OCI-LY1 (cell line): Measurements from ENCODE around the gene RAB6C.
"Not testable (repeated sequence)": the region's sequence is repeated elsewhere in the genome, so short reads cannot be mapped to it uniquely, and the experiment has no call there.

Source experiments
- H2AFZ ChIP-seq: fragments of 200-600 bp; sonication (generic), shearing (Covaris generic); 2 replicates; pipeline ENCODE4 v1.6.0; 2014; ENCODE audit warnings: antibody characterized with exemption, mild to moderate bottlenecking, low read length
- H3F3A ChIP-seq: fragments of 200-600 bp; sonication (generic), shearing (Covaris generic); 2 replicates; pipeline ENCODE4 v1.6.0; 2014; ENCODE audit warnings: mild to moderate bottlenecking, antibody characterized with exemption, low read length, moderate library complexity; ENCODE audit not compliant: insufficient read depth
- H3K27ac ChIP-seq: fragments of 200-600 bp; sonication (generic); 2 replicates; pipeline ENCODE4 v1.5.1; 2014; ENCODE audit warnings: low read length, mixed run types, mild to moderate bottlenecking, low read depth; ENCODE audit not compliant: poor library complexity, severe bottlenecking
- H3K27me3 ChIP-seq: fragments of 200-600 bp; sonication (generic); 2 replicates; pipeline ENCODE4 v1.6.0; 2014; ENCODE audit warnings: antibody characterized with exemption, mild to moderate bottlenecking, low read length, moderate library complexity; ENCODE audit not compliant: insufficient read depth
- H3K36me3 ChIP-seq: fragments of 200-600 bp; sonication (generic); 2 replicates; pipeline ENCODE4 v1.6.1; 2014; ENCODE audit warnings: mild to moderate bottlenecking, antibody characterized with exemption, low read length, moderate library complexity, mixed read lengths; ENCODE audit not compliant: insufficient read depth
- H3K4me1 ChIP-seq: fragments of 200-600 bp; sonication (generic); 2 replicates; pipeline ENCODE4 v1.5.1; 2014; ENCODE audit warnings: mild to moderate bottlenecking, low read length, moderate library complexity; ENCODE audit not compliant: insufficient read depth, severe bottlenecking
- H3K4me2 ChIP-seq: fragments of 200-600 bp; sonication (generic), shearing (Covaris generic); 2 replicates; pipeline ENCODE4 v1.6.1; 2014; ENCODE audit warnings: low read length
- H3K4me3 ChIP-seq: fragments of 200-600 bp; sonication (generic); 2 replicates; pipeline ENCODE4 v1.5.1; 2014; ENCODE audit warnings: low read length, low read depth, mild to moderate bottlenecking, mixed read lengths; ENCODE audit not compliant: poor library complexity, severe bottlenecking
- H3K79me2 ChIP-seq: fragments of 200-600 bp; shearing (Covaris generic); 2 replicates; pipeline ENCODE4 v1.6.1; 2016; ENCODE audit warnings: mixed run types, low read length, mixed read lengths; ENCODE audit not compliant: insufficient read depth
- H3K9ac ChIP-seq: fragments of 200-600 bp; sonication (generic), shearing (Covaris generic); 2 replicates; pipeline ENCODE4 v1.6.1; 2014; ENCODE audit warnings: mild to moderate bottlenecking, low read length, mixed read lengths
- H3K9me2 ChIP-seq: fragments of 200-600 bp; sonication (generic), shearing (Covaris generic); 2 replicates; pipeline ENCODE4 v1.6.1; 2014; ENCODE audit warnings: low read depth, mild to moderate bottlenecking, low read length, mixed read lengths
- H3K9me3 ChIP-seq: fragments of 200-600 bp; shearing (Covaris generic); 2 replicates; pipeline ENCODE4 v1.6.1; 2014; ENCODE audit warnings: low read length, mixed read lengths
- H4K20me1 ChIP-seq: fragments of 200-600 bp; sonication (generic), shearing (Covaris generic); 2 replicates; pipeline ENCODE4 v1.6.0; 2016; ENCODE audit warnings: mild to moderate bottlenecking, low read length; ENCODE audit not compliant: insufficient read depth
- EZH2 ChIP-seq: fragments of 200-600 bp; sonication (generic), shearing (Covaris generic); IDR thresholded peaks from 2 replicates; pipeline ENCODE4 v1.8.0; 2017; ENCODE audit warnings: borderline replicate concordance, mixed run types, mild to moderate bottlenecking, antibody characterized with exemption, low read length, moderate library complexity, mixed read lengths
- TF ChIP-seq, protein P1 (sequence below): fragments of 200-600 bp; sonication (generic), shearing (Covaris generic); IDR thresholded peaks from 2 replicates; pipeline ENCODE4 v1.5.1; 2017; ENCODE audit warnings: mild to moderate bottlenecking, antibody characterized with exemption, low read length, moderate library complexity, mixed read lengths

The RAB6C gene

GRCh38 chr2:129975016-129975774 is 4.3 kb upstream of the RAB6C start:
- Histone ChIP-seq H3K4me3 (no peak overlapping the region), H3K79me2 (no peaks in the 10 kb centered on the region), H2AFZ (no peak overlapping the region), H3K4me1 (no peaks in the 10 kb centered on the region), H3K4me2 (no peak overlapping the region), H3K27ac (no peak overlapping the region), H3F3A (no peaks in the 10 kb centered on the region), H3K9me2 (no peaks in the 10 kb centered on the region), H3K9me3 (no peaks in the 10 kb centered on the region), H3K27me3 (no peaks in the 10 kb centered on the region), H4K20me1 (no peaks in the 10 kb centered on the region), H3K36me3 (no peaks in the 10 kb centered on the region), H3K9ac (no peak overlapping the region)
- TF ChIP-seq EZH2, result no peak
- TF ChIP-seq, protein P1, sequence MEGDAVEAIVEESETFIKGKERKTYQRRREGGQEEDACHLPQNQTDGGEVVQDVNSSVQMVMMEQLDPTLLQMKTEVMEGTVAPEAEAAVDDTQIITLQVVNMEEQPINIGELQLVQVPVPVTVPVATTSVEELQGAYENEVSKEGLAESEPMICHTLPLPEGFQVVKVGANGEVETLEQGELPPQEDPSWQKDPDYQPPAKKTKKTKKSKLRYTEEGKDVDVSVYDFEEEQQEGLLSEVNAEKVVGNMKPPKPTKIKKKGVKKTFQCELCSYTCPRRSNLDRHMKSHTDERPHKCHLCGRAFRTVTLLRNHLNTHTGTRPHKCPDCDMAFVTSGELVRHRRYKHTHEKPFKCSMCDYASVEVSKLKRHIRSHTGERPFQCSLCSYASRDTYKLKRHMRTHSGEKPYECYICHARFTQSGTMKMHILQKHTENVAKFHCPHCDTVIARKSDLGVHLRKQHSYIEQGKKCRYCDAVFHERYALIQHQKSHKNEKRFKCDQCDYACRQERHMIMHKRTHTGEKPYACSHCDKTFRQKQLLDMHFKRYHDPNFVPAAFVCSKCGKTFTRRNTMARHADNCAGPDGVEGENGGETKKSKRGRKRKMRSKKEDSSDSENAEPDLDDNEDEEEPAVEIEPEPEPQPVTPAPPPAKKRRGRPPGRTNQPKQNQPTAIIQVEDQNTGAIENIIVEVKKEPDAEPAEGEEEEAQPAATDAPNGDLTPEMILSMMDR, result no peak

- H3K27ac ChIP-seq, H3K79me2 ChIP-seq, H3K4me3 ChIP-seq, H2AFZ ChIP-seq, H3K36me3 ChIP-seq, H3K4me1 ChIP-seq, H4K20me1 ChIP-seq, H3K9me2 ChIP-seq, H3K9ac ChIP-seq, H3K9me3 ChIP-seq, H3F3A ChIP-seq, H3K4me2 ChIP-seq, H3K27me3 ChIP-seq: not testable (repeated sequence)
Measured at GRCh38 chr2:129976969-129977368, 2.5 kb upstream of the RAB6C start.

GRCh38 chr2:129977986-129978385 is 1.5 kb upstream of the RAB6C start:
- Histone ChIP-seq H2AFZ (no peak overlapping the region), H3K9me2 (no peaks in the 10 kb centered on the region), H3K27me3 (no peaks in the 10 kb centered on the region), H4K20me1 (no peaks in the 10 kb centered on the region), H3K4me1 (no peaks in the 10 kb centered on the region), H3K36me3 (no peaks in the 10 kb centered on the region), H3K4me3 (no peak overlapping the region), H3K4me2 (no peak overlapping the region), H3K79me2 (no peaks in the 10 kb centered on the region), H3K27ac (no peak overlapping the region), H3K9ac (no peak overlapping the region), H3K9me3 (no peaks in the 10 kb centered on the region), H3F3A (no peaks in the 10 kb centered on the region)
- no peak for TF ChIP-seq EZH2
- TF ChIP-seq, protein P1, result no peak

GRCh38 chr2:129980246-129980645 is 780 bp downstream of the RAB6C start:
- H3F3A ChIP-seq, H3K4me1 ChIP-seq, H3K36me3 ChIP-seq, H3K27ac ChIP-seq, H3K79me2 ChIP-seq, H3K27me3 ChIP-seq, H3K9me3 ChIP-seq, H3K9me2 ChIP-seq, H2AFZ ChIP-seq, H4K20me1 ChIP-seq: not testable (repeated sequence)
- Histone ChIP-seq H3K4me3 (peak overlapping the region; percentile 54), H3K4me2 (peak overlapping the region; percentile 42; the same call in 1 of the 2 replicates), H3K9ac (peak overlapping the region; percentile 16; the same call in 1 of the 2 replicates)

DNA sequence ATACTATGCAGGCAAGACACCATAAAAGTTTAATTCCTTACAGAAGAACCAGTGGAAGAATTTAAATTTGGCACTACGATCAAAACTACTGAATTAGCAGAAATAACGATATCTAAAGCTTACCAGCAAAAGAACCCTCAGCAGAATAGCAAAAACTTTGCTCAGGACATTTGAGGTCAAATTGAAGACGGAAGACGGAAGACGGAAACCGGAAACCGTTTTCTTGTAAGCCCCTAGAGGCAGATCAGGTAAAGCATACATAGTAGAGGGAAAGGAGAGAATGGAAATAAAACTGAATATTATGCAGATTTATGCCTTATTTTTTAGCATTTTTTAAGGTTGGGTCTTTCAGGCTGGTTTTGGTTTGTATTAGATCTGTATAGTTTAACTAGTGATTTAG is 2.2 kb downstream of the RAB6C start:
- H3K9ac ChIP-seq, result peak overlapping the region; percentile 41
- not testable (repeated sequence) for H3F3A ChIP-seq, H3K36me3 ChIP-seq, H3K9me3 ChIP-seq, H2AFZ ChIP-seq, H3K27me3 ChIP-seq, H3K4me1 ChIP-seq, H4K20me1 ChIP-seq, H3K9me2 ChIP-seq, H3K79me2 ChIP-seq
- H3K27ac ChIP-seq, result peak overlapping the region; percentile 57
- H3K4me2 ChIP-seq, result peak overlapping the region; percentile 46
- H3K4me3 ChIP-seq, result peak overlapping the region; percentile 54
